Fibroblast of lung (primary cell): ENCODE results near the gene RSPH4A. TPM values are rescaled to one million over a fixed set of nuclear protein-coding genes. Genes with fewer than 3 reads are reported as not detected.

Experiments
- DNase-seq, 2 donors: peaks; one replicate each; pipeline versions ENCODE4 v3.0.0 to v3.0.0-alpha.2; 2010; ENCODE audit warnings: low read depth in 2 of 2
- H2AFZ ChIP-seq: 2 replicates; pipeline ENCODE4 v1.5.1; 2012; ENCODE audit warnings: low read length, control low read depth, inconsistent platforms
- H3K27ac ChIP-seq: 2 replicates; pipeline ENCODE4 v1.5.1; 2011; ENCODE audit warnings: low read length, control low read depth; ENCODE audit not compliant: insufficient read depth
- H3K27me3 ChIP-seq: 2 replicates; pipeline ENCODE4 v1.5.1; 2011; ENCODE audit warnings: mild to moderate bottlenecking, low read length; ENCODE audit not compliant: control insufficient read depth, insufficient read depth
- H3K36me3 ChIP-seq: 2 replicates; pipeline ENCODE4 v1.5.1; 2011; ENCODE audit warnings: low read length; ENCODE audit not compliant: control insufficient read depth, insufficient read depth
- H3K4me1 ChIP-seq: 2 replicates; pipeline ENCODE4 v1.5.1; 2011; ENCODE audit warnings: low read length; ENCODE audit not compliant: control insufficient read depth, insufficient read depth; ENCODE audit errors: extremely low read depth
- H3K4me2 ChIP-seq: 2 replicates; pipeline ENCODE4 v1.5.1; 2011; ENCODE audit warnings: low read length, control low read depth; ENCODE audit not compliant: insufficient read depth; ENCODE audit errors: extremely low read depth
- H3K4me3 ChIP-seq, 4 experiments: fragments of 200-600 bp in 1 of 4; sonication (generic) in 1 of 4; replicated peaks in 1 of 4; 2 replicates each; pipeline ENCODE4 v1.5.1; 2011 to 2016; ENCODE audit warnings: low read length in 4 of 4, low read depth in 3 of 4, mild to moderate bottlenecking in 3 of 4, control low read depth in 2 of 4, inconsistent platforms in 1 of 4, mixed read lengths in 1 of 4; ENCODE audit not compliant: insufficient read depth in 1 of 4; ENCODE audit errors: control extremely low read depth in 1 of 4
- H3K79me2 ChIP-seq: 2 replicates; pipeline ENCODE4 v1.5.1; 2012; ENCODE audit warnings: mild to moderate bottlenecking, low read length, inconsistent platforms; ENCODE audit not compliant: control insufficient read depth, insufficient read depth
- H3K9ac ChIP-seq: 2 replicates; pipeline ENCODE4 v1.5.1; 2011; ENCODE audit warnings: mild to moderate bottlenecking, low read length, control low read depth; ENCODE audit not compliant: insufficient read depth
- H3K9me3 ChIP-seq: 2 replicates; pipeline ENCODE4 v1.5.1; 2012; ENCODE audit warnings: low read depth, low read length; ENCODE audit not compliant: control insufficient read depth, insufficient read depth
- H4K20me1 ChIP-seq: 2 replicates; pipeline ENCODE4 v1.5.1; 2011; ENCODE audit warnings: low read length; ENCODE audit not compliant: control insufficient read depth, insufficient read depth; ENCODE audit errors: extremely low read depth
- EZH2 ChIP-seq: IDR thresholded peaks from 2 replicates; pipeline ENCODE4 v1.5.1; 2012; ENCODE audit warnings: low read length, control low read depth, mild to moderate bottlenecking; ENCODE audit errors: missing control alignments
- polyA plus RNA-seq, 2 donors: library from polyadenylated mRNA; depleted of rRNA in 1 of 2; stranded (reverse) in 1 of 2; unstranded in 1 of 2; fragments of >200 nt; gene quantifications; 2 replicates each; pipeline ENCODE4 v1.2.1, GENCODE V29; 2011 to 2012; ENCODE audit warnings: missing spikeins in 1 of 2
- total RNA-seq: library from RNA; depleted of rRNA; stranded (reverse); fragments of >200 nt; gene quantifications from 2 replicates; pipeline ENCODE4 v1.2.1, GENCODE V29; 2014
- TF ChIP-seq, protein P1 (sequence below), 2 donors: IDR thresholded peaks in 1 of 2; conservative IDR thresholded peaks in 1 of 2; 1 replicate in 1 of 2; 2 replicates in 1 of 2; pipeline ENCODE4 v1.5.1; 2011 to 2012; ENCODE audit warnings: low read length in 2 of 2, control low read depth in 1 of 2, inconsistent platforms in 1 of 2, low read depth in 1 of 2, mild to moderate bottlenecking in 1 of 2

The RSPH4A gene
- total and polyA plus RNA-seq, 2 donors (not counting 1 experiment from before 2014, with no cell fraction given) = 0.17 to 0.18 TPM

DNA sequence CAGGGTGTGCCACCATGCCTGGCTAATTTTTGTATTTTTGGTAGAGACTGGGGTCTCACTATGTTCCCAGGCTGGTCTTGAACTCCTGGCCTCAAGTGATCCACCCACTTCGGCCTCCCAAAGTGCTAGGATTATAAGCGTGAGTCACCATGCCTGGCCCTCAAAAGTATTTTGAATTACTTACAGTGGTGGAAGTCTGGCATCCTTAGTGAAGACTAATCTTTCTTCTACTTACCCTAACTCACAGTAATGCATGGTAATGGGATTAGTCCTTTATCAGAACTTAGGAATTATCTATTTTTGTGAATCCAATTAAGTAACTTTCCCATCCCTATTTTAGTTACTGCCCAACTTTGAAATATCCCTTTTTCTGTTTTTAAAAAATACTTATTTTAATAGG lies 41.1 kb upstream of the RSPH4A start:
- no peak overlapping the region for H3K9ac ChIP-seq
- H3K4me1 ChIP-seq = no peaks in the 10 kb centered on the region
- no peak overlapping the region for H3K4me3 ChIP-seq
- H3K27ac ChIP-seq = no peak overlapping the region
- no peak overlapping the region for H2AFZ ChIP-seq
- no peaks in the 10 kb centered on the region for H4K20me1 ChIP-seq
- H3K79me2 ChIP-seq = peaks cover 70% of the 10 kb centered on the region
- no peaks in the 10 kb centered on the region for H3K27me3 ChIP-seq
- TF ChIP-seq, protein P1, sequence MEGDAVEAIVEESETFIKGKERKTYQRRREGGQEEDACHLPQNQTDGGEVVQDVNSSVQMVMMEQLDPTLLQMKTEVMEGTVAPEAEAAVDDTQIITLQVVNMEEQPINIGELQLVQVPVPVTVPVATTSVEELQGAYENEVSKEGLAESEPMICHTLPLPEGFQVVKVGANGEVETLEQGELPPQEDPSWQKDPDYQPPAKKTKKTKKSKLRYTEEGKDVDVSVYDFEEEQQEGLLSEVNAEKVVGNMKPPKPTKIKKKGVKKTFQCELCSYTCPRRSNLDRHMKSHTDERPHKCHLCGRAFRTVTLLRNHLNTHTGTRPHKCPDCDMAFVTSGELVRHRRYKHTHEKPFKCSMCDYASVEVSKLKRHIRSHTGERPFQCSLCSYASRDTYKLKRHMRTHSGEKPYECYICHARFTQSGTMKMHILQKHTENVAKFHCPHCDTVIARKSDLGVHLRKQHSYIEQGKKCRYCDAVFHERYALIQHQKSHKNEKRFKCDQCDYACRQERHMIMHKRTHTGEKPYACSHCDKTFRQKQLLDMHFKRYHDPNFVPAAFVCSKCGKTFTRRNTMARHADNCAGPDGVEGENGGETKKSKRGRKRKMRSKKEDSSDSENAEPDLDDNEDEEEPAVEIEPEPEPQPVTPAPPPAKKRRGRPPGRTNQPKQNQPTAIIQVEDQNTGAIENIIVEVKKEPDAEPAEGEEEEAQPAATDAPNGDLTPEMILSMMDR (conservative IDR thresholded peaks at IDR 0.05 in 1 of 2, IDR thresholded peaks at IDR 0.05 in 1 of 2; ENCODE audit: low read depth in 1 of 2, low read length in 2 of 2) = no peak
- TF ChIP-seq EZH2 = no peak
- H3K36me3 ChIP-seq = no peaks in the 10 kb centered on the region
- DNase-seq = no peak
- H3K9me3 ChIP-seq = no peaks in the 10 kb centered on the region
- no peak overlapping the region for H3K4me2 ChIP-seq

DNA sequence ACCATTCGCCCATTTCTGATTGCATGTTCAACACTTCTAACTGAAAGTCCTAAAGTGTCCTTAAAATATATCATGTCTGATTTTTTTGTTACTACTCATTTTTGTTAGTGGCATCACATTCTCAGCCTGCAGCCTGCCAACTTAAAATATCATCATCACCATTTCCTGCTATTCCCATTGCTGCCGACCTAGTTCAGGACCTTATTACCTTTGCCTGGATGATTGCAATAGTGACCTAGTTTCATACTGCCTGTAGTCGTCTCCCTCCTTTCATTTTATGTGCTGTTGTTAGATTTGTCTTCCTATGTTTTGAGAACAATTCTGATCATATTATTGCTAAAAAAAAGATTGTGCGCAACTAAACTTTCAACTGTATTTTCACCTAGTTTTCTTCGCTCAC lies 38.8 kb upstream of the RSPH4A start:
- Histone ChIP-seq H3K27me3 (no peaks in the 10 kb centered on the region), H3K27ac (no peak overlapping the region), H3K4me2 (no peak overlapping the region), H3K4me1 (no peaks in the 10 kb centered on the region), H3K79me2 (peaks cover 55% of the 10 kb centered on the region), H3K9ac (no peak overlapping the region), H3K36me3 (no peaks in the 10 kb centered on the region), H3K9me3 (no peaks in the 10 kb centered on the region), H3K4me3 (no peak overlapping the region), H2AFZ (no peak overlapping the region), H4K20me1 (no peaks in the 10 kb centered on the region)
- no peak for DNase-seq
- TF ChIP-seq, protein P1 (conservative IDR thresholded peaks at IDR 0.05 in 1 of 2, IDR thresholded peaks at IDR 0.05 in 1 of 2; ENCODE audit: low read depth in 1 of 2, low read length in 2 of 2) = no peak
- no peak for TF ChIP-seq EZH2

DNA sequence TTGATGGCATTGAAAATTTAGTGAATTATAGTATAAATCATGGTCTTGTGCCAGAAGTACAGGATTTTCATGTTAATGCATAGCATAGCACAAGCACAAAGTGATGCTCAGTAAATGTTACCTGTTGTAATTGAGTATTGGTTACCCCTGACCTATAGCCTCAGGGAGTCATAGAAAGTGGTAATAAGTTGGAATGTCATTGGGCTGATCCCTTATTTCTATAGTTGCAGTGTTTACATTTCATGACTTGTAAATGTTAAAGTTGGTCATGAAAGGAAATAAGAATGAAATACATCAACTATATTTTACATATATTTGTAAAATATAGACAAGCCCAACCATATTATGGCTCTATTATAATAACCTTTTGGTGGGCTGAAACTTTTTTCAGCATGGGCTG lies 37.9 kb upstream of the RSPH4A start:
- Histone ChIP-seq H4K20me1 (no peaks in the 10 kb centered on the region), H3K36me3 (no peaks in the 10 kb centered on the region), H3K79me2 (peaks cover 46% of the 10 kb centered on the region)

More for the DNA sequence above, 37.9 kb upstream of the RSPH4A start:
- no peak overlapping the region for H2AFZ ChIP-seq
- H3K9ac ChIP-seq = no peak overlapping the region
- no peak for TF ChIP-seq EZH2
- TF ChIP-seq, protein P1 (conservative IDR thresholded peaks at IDR 0.05 in 1 of 2, IDR thresholded peaks at IDR 0.05 in 1 of 2; ENCODE audit: low read depth in 1 of 2, low read length in 2 of 2) = no peak
- no peak overlapping the region for H3K27ac ChIP-seq
- no peaks in the 10 kb centered on the region for H3K27me3 ChIP-seq
- DNase-seq = no peak
- H3K9me3 ChIP-seq = no peaks in the 10 kb centered on the region
- no peak overlapping the region for H3K4me3 ChIP-seq
- no peak overlapping the region for H3K4me2 ChIP-seq
- H3K4me1 ChIP-seq = no peaks in the 10 kb centered on the region
